Limb (tissue), 2 donors: ENCODE measurements around the gene ZBTB42.

Experiments
- DNase-seq, 2 donors: peaks; one replicate each; pipeline ENCODE4 v3.0.0-alpha.2; 2016; ENCODE audit errors: extremely low spot score in 2 of 2

The ZBTB42 gene

DNA sequence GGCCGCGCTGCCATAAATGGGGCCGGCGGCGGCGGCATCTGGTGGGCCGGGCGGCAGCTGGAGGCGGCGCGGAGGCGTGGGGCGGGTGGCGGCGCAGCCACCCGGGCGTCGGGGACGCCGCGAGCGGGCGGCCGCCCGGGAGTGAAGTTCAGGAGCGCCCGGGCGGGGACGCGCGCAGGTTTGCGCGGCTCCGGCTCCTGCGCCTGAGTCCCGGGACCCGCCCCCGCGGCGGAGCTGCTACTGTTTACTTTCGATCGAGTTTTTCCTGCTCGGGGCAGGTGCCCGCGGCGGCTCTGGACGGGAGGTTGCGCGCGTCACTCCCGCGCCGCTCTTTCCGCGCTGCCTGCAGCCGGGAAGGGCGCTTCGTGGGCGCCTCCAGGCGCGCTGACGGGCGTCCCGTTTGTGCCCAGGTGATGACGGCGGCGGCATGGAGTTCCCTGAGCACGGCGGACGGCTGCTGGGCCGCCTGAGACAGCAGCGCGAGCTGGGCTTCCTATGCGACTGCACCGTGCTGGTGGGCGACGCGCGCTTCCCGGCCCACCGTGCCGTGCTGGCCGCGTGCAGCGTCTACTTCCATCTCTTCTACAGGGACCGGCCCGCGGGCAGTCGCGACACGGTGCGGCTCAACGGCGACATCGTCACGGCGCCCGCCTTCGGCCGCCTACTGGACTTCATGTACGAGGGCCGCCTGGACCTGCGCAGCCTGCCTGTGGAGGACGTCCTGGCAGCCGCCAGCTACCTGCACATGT is at the start of gene ZBTB42:
Gene ZBTB42 (plus strand): TSS at position 331 of the 749 bp plus-strand sequence. CDS start 97 bp downstream, at position 428.
- DNase-seq: peak in 1 of 2 donors; percentile 71

DNA sequence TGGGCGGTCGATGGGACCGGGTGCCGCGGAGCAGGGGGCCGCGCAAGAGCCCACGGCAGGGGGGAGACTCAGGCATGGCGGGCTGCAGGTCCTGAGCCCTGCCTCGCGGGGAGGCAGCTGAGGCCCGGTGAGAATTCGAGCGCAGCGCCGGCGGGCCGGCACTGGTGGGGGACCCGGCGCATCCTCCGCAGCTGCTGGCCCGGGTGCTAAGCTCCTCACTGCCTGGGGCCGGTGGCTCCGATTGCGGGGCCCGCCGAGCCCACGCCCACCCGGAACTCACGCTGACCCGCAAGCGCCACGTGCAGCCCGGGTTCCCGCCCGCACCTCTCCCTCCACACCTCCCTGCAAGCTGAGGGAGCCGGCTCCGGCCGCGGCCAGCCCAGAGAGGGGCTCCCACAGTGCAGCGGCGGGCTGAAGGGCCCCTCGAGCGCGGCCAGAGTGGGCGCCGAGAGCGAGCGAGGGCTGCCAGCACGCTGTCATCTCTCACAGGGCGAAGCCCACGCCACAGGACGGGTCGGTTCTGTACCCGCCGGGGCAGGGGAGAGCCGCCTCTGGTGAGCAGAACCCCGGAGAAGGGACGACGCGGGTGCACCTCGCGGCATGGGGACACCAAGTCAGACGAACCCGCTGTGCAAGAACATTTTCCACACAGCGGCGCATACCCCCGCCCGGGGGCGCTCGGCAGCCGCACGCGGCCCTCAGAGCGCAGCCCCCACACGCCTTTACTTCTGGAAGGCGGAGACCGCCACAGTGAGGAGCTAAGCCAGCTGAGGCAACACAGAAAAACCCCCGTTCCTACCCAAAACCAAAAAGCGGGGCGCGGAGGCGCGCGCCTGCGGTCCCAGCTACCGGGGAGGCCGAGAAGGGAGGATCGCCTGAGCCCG is 49.1 kb upstream of the ZBTB42 start:
- peak in 1 of 2 donors; percentile 51 for DNase-seq

- no peak for DNase-seq
Observed at GRCh38 chr14:104752423-104752734, 48.5 kb upstream of the ZBTB42 start.

- peak; percentile 99 to 100 for DNase-seq
Observed at GRCh38 chr14:104752735-104753527, 48.0 kb upstream of the ZBTB42 start, which contains the start of gene SIVA1. SIVA1 (plus strand) TSS chr14:104753147; CDS start chr14:104753202, 55 bp downstream.

GRCh38 chr14:104753528-104754212 is 47.2 kb upstream of the ZBTB42 start:
- DNase-seq: no peak

GRCh38 chr14:104754213-104754851 is 46.6 kb upstream of the ZBTB42 start:
- no peak for DNase-seq

DNA sequence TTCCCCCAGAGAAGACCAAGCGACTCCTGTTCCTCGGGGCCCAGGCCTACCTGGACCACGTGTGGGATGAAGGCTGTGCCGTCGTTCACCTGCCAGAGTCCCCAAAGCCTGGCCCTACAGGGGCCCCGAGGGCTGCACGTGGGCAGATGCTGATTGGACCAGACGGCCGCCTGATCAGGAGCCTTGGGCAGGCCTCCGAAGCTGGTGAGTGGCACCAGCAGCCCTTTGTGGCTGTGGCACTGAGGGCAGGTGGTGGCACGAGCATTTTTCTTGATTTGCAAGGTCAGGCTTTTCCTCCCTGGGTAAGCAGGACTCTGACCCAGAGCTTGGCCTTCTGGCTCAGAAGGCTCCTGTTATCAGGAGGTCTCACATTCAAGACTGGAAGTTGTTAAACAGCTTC is 45.3 kb upstream of the ZBTB42 start:
- DNase-seq: no peak

GRCh38 chr14:104756477-104757237 is 44.2 kb upstream of the ZBTB42 start:
- no peak for DNase-seq

DNA sequence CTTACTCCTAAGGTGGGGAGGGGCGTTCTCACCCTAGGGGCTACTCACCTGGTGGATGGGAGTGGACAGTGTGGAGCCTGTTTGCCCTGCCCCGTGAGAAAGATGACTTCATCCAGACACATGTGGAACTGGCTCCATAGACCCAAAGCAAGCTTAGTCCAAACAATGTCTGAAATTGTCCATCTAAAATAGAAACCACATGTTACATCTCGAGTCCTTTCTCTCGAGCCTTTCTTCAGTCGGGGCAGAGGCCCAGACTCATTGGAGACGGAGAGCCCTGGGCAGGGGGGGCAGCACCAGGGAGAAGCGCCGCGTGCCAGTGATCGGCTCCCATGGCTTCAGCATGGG is 43.7 kb upstream of the ZBTB42 start:
- DNase-seq: no peak

DNA sequence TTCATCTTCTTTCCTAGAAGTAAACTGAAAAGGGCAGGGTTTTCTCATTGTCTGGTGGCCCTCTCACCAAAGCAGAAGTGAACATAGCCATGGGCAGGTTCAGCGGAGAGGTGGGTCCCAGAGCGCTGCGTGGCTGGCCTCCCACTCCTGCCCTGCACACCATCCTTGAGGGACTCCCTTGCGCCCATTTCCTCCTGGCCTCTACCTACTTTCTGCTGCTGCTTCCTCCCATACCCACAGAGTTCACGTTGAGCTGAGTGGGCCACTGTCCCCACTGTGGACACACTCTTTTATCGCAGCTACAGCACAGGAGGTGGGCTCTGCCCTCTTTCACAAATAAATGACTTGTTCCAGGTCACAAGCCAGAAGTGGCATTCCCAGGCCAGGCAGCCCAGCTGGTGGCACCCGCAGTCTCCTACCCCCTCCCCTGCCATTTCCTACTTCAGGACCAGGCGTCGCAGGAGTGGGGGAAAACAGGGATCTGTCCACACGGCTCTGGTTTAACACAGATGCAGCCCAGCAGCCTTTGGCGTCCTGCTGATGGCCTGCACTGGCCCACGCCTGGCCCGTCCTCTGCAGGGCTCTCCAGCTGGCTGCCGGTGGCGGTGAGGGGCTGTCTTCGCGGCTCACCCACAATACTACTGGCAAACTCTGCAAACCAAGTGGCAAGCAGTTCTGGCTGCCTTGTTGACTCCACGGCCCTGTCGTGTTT is 43.1 kb upstream of the ZBTB42 start:
- no peak for DNase-seq

- DNase-seq: no peak
Observed at GRCh38 chr14:104758981-104759969, 41.6 kb upstream of the ZBTB42 start.

GRCh38 chr14:104765517-104765916 is 35.4 kb upstream of the ZBTB42 start:
- no peak for DNase-seq

- no peak for DNase-seq
Observed at GRCh38 chr14:104766256-104766862, 34.5 kb upstream of the ZBTB42 start.

DNA sequence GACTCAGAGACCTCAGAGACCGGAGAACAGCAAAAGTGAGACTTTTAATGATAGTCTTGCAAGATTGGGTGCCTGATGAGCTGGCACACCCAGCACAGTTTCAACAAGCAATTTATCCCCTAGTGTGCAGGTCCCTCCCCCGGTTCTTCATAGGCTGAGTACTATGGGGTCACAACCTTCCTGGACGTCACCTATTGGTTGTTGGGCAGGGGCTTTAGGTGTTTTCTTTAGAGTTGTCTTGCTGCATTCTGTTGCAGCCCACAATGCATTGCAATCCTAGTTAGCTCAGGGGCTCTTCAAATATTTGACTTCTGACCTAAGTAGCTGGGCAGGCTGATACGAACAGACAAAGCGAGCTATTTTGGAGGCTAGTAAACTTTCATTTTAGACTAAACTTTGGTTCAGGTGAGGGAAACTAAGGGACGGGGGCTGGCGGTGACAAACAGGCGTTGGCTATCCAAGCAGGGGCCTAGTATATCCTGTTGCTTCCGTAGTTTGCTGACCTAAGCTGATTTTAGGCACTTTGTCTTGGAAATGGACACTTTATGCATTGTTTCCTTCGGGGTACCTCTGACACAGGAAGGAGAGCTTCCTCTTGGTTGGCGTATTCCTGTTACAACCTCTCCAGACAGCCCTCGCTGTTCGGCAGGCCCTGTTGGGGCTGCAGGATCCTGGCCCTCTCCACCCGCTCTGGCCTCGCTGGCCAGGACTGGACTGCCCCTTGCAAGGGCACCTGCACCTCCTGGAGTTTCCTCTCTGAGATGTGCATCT is 33.9 kb upstream of the ZBTB42 start:
- no peak for DNase-seq

- DNase-seq: no peak
Observed at GRCh38 chr14:104767634-104767918, 33.3 kb upstream of the ZBTB42 start.

- peak; percentile 83 to 96 for DNase-seq
Observed at GRCh38 chr14:104768437-104769323, 32.2 kb upstream of the ZBTB42 start.
